Measurements from ENCODE around the gene ASXL3.

ASXL3 gene

DNA sequence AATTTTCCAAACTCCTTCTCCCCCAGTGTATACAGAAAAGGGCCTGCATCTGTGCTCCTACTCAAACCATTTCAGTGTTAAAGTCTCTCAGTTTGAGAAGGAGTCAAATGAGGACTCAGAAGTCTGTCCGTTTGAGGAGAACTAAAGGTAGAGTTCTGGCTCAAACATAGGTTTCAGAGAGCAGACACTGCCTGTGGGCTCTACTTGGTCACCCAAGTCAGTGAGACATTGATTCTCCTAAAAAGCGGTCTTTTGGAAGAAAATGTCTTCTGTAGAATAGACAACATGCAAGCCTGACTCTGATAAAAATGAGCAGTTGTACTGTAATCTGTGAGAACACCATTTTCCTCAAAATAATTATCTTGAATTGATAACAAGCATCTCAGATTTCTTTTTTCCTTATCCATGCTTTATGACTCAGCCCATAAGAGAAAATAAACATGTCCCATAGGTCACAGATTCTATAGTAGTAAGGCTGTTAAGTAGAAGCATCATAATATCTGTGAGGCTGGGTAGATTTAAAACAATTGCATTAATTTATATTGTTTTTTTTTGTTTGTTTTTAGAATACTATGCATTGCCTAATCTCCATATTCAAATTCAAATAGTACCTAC lies 82.8 kb downstream of the ASXL3 start:
- DNase-seq (ENCODE audit: low read depth, low spot score), result no peak

- DNase-seq (ENCODE audit: low read depth, low spot score), result no peak
These were observed 86.3 kb downstream of the ASXL3 start for GRCh38 chr18:33664241-33664874.

DNA sequence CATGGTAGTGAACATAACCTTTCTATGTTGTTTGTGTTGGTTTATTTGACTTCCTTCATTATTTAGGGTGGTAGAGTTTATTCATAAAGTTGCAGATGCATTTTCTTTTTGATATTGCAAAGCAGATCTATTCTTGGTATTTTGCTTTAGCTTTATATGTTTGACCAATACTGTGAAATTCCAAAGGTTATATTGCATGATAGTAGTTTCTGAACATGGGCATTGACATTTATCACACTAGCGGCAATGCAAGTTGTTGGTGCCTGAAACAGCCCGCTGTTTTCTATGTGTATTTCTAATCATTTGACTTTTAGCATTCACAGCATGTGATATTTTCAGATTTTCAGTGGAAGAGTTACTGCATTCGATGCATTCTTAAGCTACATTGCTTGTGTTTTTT lies 87.2 kb downstream of the ASXL3 start:
- no peak for DNase-seq (ENCODE audit: low read depth, low spot score)

GRCh38 chr18:33665641-33666040 lies 87.6 kb downstream of the ASXL3 start:
- DNase-seq (ENCODE audit: low read depth, low spot score), result no peak

- no peak for DNase-seq (ENCODE audit: low read depth, low spot score)
These were observed 88.9 kb downstream of the ASXL3 start for GRCh38 chr18:33666915-33667314.

DNA sequence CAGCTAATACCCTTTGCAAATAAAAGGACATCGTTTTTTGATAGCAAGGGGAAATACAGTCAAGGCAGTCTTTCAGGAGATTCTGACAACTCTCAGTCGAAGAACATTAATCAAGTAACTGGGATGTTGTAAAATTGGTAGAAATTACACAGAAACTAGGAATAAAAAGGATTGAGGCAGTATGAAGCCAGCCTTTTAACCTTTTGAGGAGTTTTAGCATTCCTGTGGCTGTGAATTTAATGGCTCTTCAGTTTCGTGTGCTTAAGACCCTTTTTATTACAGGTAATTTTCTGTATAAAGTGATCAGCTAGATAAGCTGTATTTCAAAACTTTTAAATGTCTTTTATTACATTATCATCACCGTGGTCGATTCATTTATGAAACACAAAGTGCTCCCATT lies 91.6 kb downstream of the ASXL3 start:
- no peak for DNase-seq (ENCODE audit: low read depth, low spot score)

DNA sequence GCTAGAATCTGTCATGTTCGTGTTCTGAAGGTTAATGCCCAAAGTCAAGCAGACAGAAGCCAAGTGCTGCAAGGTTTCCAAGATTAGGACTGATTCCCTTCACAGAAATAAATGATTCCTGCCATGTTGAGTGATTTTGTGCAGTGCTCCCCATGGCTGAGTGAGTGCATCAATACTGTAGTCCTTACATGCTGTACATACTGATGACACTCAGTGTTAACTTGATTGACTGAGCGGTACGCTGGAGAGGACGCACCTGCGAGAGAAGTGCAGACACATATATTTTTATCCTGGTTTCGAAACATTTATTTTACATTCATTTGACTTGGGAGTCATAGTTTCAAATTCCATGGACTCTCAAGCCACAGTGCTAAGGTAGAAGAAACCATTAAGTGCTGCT lies 92.0 kb downstream of the ASXL3 start:
- no peak for DNase-seq (ENCODE audit: low read depth, low spot score)

GRCh38 chr18:33673689-33674088 lies 95.7 kb downstream of the ASXL3 start:
- DNase-seq (ENCODE audit: low read depth, low spot score), result no peak

- DNase-seq (ENCODE audit: low read depth, low spot score), result no peak
These were observed 98.6 kb downstream of the ASXL3 start for GRCh38 chr18:33676593-33676992.

DNA sequence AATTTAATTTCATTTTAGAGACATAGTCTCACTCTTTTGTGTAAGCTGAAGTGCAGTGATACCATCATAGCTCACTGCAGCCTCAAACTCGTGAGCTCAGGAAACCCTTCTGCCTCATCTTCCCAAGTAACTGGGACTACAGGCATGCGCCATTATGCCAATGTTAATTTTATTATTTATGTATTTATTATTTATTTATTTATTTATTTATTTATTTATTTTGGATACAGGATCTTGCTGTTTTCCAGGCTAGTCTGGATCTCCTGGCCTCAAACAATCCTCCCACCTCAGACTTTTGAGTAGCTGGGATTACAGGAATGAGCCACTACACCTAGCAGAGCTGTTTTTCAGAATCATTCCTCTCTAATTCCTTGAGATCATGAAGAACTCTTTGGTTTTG lies 99.9 kb downstream of the ASXL3 start:
- DNase-seq (ENCODE audit: low read depth, low spot score), result no peak

GRCh38 chr18:33682436-33682835 lies 104.4 kb downstream of the ASXL3 start:
- DNase-seq (ENCODE audit: low read depth, low spot score), result no peak

DNA sequence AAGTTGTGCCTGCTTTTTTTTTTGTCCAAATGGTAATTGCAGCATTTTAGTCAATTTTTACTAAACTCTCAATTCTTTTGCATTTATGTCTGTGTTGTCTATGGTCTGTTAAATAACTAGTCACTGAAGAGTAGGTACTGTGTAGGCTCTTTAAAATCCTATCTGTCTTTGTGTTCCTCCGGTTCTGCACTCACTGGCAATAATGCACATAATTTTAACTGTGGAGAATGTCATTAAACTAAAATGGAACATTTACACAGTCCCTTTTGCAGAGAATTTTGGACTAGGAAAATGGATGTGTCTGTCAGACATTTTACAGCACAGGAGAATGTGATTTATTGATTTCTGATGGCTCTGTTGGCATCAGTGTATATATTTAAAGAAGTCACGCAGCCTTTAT lies 116.6 kb downstream of the ASXL3 start:
- DNase-seq (ENCODE audit: low read depth, low spot score), result no peak

GRCh38 chr18:33696332-33697162 lies 118.5 kb downstream of the ASXL3 start:
- no peak for DNase-seq (ENCODE audit: low read depth, low spot score)

- DNase-seq (ENCODE audit: low read depth, low spot score), result no peak
These were observed 119.5 kb downstream of the ASXL3 start for GRCh38 chr18:33697498-33697897.

DNA sequence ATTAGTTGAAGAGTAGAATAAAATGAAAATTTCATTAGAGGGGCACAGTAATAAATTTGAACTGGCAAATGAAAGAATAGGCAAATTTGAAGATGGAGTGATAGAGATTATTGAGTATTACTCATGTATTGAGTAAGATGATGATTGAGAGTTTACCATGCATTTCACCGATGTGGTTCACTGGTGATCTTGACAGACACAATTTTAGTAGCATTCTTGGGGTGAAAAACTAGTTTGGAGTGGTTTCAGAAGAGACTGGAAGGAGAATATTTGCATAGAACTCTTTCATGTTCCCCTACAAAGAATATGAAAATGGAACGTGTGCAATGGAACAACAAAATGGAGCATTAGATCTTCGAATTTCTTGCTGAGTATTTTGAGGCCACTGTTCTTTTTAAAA lies 121.4 kb downstream of the ASXL3 start:
- no peak for DNase-seq (ENCODE audit: low read depth, low spot score)

DNA sequence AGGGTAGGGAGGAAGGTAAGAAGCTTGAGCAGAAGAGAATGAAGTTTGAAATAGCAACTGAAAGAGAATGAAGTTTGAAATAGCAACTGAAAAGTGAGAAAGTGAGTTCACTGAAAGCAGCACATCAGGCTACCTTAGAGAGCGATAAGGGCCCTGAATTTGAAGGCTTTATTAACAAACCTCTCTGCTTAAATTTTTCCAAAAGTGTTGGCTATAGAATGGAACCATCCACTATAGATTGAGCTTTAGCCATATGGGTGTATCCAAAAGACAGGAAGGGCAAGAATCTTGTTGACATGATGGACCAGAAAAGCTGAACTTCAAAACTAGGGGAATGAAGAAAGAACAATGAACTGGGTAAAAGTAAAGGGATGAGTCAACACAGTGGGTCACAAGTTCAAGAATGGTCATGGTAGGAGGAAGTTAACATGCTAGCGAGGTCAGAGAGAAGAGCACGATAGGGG lies 122.5 kb downstream of the ASXL3 start:
- no peak for DNase-seq (ENCODE audit: low read depth, low spot score)

DNA sequence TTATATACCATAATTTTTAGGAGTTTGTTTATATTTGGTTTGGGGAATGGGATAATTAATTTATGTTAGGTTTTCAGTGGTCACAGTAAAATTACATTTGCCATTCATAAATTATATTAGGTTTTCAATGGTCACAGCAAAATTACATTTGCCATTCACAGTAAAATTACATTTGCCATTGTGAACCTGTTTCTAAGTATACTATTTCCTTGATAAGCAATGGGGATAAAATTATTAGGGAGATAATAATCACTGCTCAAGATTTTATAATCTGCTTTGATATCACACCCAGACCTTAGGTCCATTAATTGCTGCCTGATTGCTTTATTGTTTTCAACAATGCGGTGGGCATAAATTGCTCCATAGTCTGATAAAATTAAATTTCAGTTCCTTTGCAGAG lies 124.6 kb downstream of the ASXL3 start:
- no peak for DNase-seq (ENCODE audit: low read depth, low spot score)

- DNase-seq (ENCODE audit: low read depth, low spot score), result no peak
These were observed 128.4 kb downstream of the ASXL3 start for GRCh38 chr18:33706391-33706790.

- DNase-seq (ENCODE audit: low read depth, low spot score), result no peak
These were observed 130.9 kb downstream of the ASXL3 start for GRCh38 chr18:33708876-33709275.

GRCh38 chr18:33710269-33710668 lies 132.2 kb downstream of the ASXL3 start:
- no peak for DNase-seq (ENCODE audit: low read depth, low spot score)

- DNase-seq (ENCODE audit: low read depth, low spot score), result no peak
These were observed 133.5 kb downstream of the ASXL3 start for GRCh38 chr18:33711514-33711913.

GRCh38 chr18:33712719-33713118 lies 134.7 kb downstream of the ASXL3 start:
- DNase-seq (ENCODE audit: low read depth, low spot score), result no peak
